Heart right ventricle (tissue), 16 donors: ENCODE results near the gene DPH3. TPM values are rescaled to one million over a fixed set of nuclear protein-coding genes. Genes with fewer than 3 reads are reported as not detected.

ENCODE experiments used
- ATAC-seq, 8 donors: fragments of 200-7000 bp; cut with Tn5 transposase; one replicate each; pipeline ENCODE4 v1.9.1; 2020; ENCODE audit warnings: mild to moderate bottlenecking in 8 of 8, moderate library complexity in 8 of 8, moderate number of reproducible peaks in 1 of 8
- DNase-seq, 2 donors: peaks; one replicate each; pipeline ENCODE4 v3.0.0-alpha.2; 2020
- H3K27ac ChIP-seq, 10 donors: fragments of 200-600 bp; sonication (generic) in 2 of 10; one replicate each; pipeline versions ENCODE4 v1.5.0 to v1.8.0; 2020 to 2022; ENCODE audit warnings: mild to moderate bottlenecking in 3 of 10
- H3K27me3 ChIP-seq, 7 donors: fragments of 200-600 bp; one replicate each; pipeline ENCODE4 v1.8.0; 2021 to 2022; ENCODE audit warnings: mild to moderate bottlenecking in 2 of 7
- H3K36me3 ChIP-seq, 9 donors: fragments of 200-600 bp; sonication (generic) in 1 of 9; one replicate each; pipeline versions ENCODE4 v1.5.0 to v1.8.0; 2020 to 2022; ENCODE audit warnings: mild to moderate bottlenecking in 2 of 9
- H3K4me1 ChIP-seq, 9 donors: fragments of 200-600 bp; sonication (generic) in 1 of 9; one replicate each; pipeline versions ENCODE4 v1.5.0 to v1.8.0; 2020 to 2022; ENCODE audit warnings: mild to moderate bottlenecking in 4 of 9
- H3K4me3 ChIP-seq, 10 donors: fragments of 200-600 bp; sonication (generic) in 2 of 10; one replicate each; pipeline versions ENCODE4 v1.5.0 to v1.8.0; 2020 to 2022; ENCODE audit warnings: mild to moderate bottlenecking in 7 of 10, moderate library complexity in 2 of 10
- H3K9me3 ChIP-seq, 11 donors: fragments of 200-600 bp in 10 of 11; sonication (generic) in 2 of 11; one replicate each; pipeline versions ENCODE4 v1.5.0 to v1.8.0; 2013 to 2022; ENCODE audit warnings: mild to moderate bottlenecking in 2 of 11, control low read depth in 1 of 11, moderate library complexity in 1 of 11
- WGBS, 2 donors: extraction: QIAGEN DNeasy Blood & Tissue Kit; methylation state at CpG; one replicate each; pipeline ENCODE4 v1.1.7; 2013; ENCODE audit warnings: inconsistent platforms in 1 of 2; 5-methylcytosine and 5-hydroxymethylcytosine counted together
- intact Hi-C, 10 donors: fragments of 100-400 bp; cut with DNase I; formaldehyde crosslinking; loops; one replicate each; pipeline versions ENCODE4 v1.11.1 to v1.14.2; 2022
- polyA plus RNA-seq, 2 donors: library from polyadenylated mRNA; stranded (reverse); fragments of 200-250 nt; gene quantifications; one replicate each; pipeline ENCODE4 v1.2.3, GENCODE V29; 2013
- total RNA-seq, 10 donors: library from RNA; stranded (reverse); fragmentation: NEBNext Ultra II Directional in 3 of 10; extraction: Animal tissue kit (Norgen Biotek cat#: 25700) in 3 of 10; gene quantifications; one replicate each; pipeline versions ENCODE4 v1.2.1 to v1.2.4, GENCODE V29; 2021 to 2023
- TF ChIP-seq, protein P1 (sequence below), 9 donors: fragments of 200-600 bp; sonication (generic) in 2 of 9; IDR thresholded peaks; one replicate each; pipeline versions ENCODE4 v1.5.0 to v1.8.0; 2021 to 2022; ENCODE audit warnings: antibody characterized with exemption in 9 of 9, mild to moderate bottlenecking in 5 of 9, moderate library complexity in 1 of 9
- donor health status: Arrhythmogenic right ventricular cardiomyopathy.
- donor health status: ischemic (EF 13 %, LVEDD 7.1; RV severe dilation, severe dysfunction).
- donor health status: healthy with polysubstance abuse.
- donor health status: DM: no; HTN: yes; CAD: no.
- donor health status: DM: no; HTN: no; CAD: no.
- donor health status: ischemic (EF 25% LVEDD 6.9; RV normal size, moderate dysfunction).
- donor health status: ischemic (EF 25% LVEDD 5.7; RV mildly dilated, moderate dysfunction).
- donor health status: healthy.
- donor health status: DM: yes; HTN: yes; CAD: no.
- donor health status: Ischemic cardiomyopathy.
- donor health status: ischemic (EF 35%, LVEDD 5.7; RV mildly dilated, moderate dysfunction).
- donor health status: nonischemic (EF 11% LVEDD 7.7; RV severe dilation, severe dysfunction).
- donor health status: DM: yes; HTN: yes; CAD: no.
- donor health status: PGD.
- donor health status: ischemic (EF 29% LVEDD 5.4; RV normal size, mild dysfunction).
- donor health status: nonischemic (EF 23%, LVEDD 6.1; RV moderate dilation, normal function).

Gene DPH3
- total and polyA plus RNA-seq, 12 donors = 5.5 to 24.5 (median 18.7) TPM

DNA sequence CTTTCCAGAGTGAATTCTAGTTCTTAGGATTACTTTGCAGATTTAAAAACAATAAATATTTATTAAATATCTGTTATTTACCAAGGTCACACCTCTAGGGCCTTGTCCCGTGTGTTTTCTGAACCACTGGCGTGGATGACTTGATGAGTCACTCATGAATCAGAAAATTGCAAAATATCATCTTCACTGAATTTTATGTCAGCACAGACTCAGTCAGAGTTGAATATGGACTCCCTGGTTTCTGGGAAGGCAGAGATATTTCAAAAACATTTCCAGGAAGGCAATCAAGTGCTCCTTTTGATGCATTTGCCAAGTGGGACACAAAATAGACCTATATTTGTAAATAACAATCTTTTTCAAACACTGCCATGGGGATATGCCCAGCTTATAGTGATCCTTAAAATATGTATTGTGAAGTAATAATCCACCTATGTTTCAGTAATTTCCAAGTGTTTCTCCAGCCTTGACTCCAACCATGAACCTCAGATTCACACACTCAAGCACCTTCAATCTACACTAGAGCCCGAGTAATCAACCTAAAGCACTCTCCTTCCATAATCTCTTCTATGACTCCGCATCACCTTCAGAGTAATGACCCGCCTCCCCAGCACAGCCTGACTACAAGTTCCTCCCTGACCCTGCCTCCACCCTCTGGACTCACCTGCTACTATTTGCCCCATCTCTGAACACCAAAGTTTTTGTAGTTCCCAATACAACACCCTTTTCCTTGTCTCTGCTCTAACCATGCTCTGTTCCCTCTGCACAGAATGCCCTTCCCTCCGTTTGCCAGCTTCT is 24.3 kb downstream of the DPH3 start:
- DNase-seq (no peak), ATAC-seq (no peak)
- intact Hi-C loops = loop anchor here in 4 of 10 donors (5.0 to 10.0 kb wide), 4 partner anchors 56 to 616 kb away; no protein-coding TSS in a partner anchor
- Histone ChIP-seq H3K9me3 (no peaks in the 10 kb centered on the region), H3K36me3 (no peaks in the 10 kb centered on the region), H3K4me3 (no peak overlapping the region), H3K27ac (peak overlapping the region in 1 of 10 donors; percentile 49), H3K4me1 (peaks cover 0 to 53% (median 35%) of the 10 kb centered on the region in 9 donors), H3K27me3 (no peaks in the 10 kb centered on the region)
- WGBS, 2 donors = 81 to 88% methylated on average over 6 of the region's 6 CpGs
- TF ChIP-seq, protein P1, sequence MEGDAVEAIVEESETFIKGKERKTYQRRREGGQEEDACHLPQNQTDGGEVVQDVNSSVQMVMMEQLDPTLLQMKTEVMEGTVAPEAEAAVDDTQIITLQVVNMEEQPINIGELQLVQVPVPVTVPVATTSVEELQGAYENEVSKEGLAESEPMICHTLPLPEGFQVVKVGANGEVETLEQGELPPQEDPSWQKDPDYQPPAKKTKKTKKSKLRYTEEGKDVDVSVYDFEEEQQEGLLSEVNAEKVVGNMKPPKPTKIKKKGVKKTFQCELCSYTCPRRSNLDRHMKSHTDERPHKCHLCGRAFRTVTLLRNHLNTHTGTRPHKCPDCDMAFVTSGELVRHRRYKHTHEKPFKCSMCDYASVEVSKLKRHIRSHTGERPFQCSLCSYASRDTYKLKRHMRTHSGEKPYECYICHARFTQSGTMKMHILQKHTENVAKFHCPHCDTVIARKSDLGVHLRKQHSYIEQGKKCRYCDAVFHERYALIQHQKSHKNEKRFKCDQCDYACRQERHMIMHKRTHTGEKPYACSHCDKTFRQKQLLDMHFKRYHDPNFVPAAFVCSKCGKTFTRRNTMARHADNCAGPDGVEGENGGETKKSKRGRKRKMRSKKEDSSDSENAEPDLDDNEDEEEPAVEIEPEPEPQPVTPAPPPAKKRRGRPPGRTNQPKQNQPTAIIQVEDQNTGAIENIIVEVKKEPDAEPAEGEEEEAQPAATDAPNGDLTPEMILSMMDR (IDR thresholded peaks at IDR 0.05) = no peak

DNA sequence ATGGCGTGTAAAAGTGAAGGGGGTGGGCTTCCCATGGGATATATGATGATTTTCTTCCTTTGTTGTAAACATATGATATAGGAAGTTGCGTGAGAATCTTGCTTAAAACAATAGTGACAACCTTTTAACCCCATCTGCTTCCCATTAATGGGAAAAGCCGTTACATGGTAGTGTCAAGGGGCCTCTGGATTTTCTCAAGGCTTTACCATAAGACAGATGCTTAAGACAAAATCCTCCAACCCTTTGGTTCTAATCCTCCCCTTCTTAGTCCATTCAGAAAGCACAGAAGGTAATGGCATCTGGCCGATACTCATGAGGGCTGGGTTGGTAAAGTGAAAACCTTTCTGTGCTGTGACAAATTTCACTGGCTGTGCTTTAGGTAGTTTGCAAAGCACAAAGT is 25.0 kb downstream of the DPH3 start:
- H3K9me3 ChIP-seq = no peaks in the 10 kb centered on the region
- no peak overlapping the region for H3K4me3 ChIP-seq
- intact Hi-C loops = loop anchor here in 5 of 10 donors (5.0 to 10.0 kb wide), 5 partner anchors 55 to 615 kb away; no protein-coding TSS in a partner anchor
- peaks cover 0 to 47% (median 35%) of the 10 kb centered on the region in 9 donors for H3K4me1 ChIP-seq
- H3K36me3 ChIP-seq = no peaks in the 10 kb centered on the region
- no peak for DNase-seq
- no peak for ATAC-seq
- TF ChIP-seq, protein P1 (IDR thresholded peaks at IDR 0.05) = no peak
- no peaks in the 10 kb centered on the region for H3K27me3 ChIP-seq
- peak overlapping the region in 1 of 10 donors; percentile 49 for H3K27ac ChIP-seq
- WGBS, 2 donors = 75 to 78% methylated on average over 4 of the region's 4 CpGs

DNA sequence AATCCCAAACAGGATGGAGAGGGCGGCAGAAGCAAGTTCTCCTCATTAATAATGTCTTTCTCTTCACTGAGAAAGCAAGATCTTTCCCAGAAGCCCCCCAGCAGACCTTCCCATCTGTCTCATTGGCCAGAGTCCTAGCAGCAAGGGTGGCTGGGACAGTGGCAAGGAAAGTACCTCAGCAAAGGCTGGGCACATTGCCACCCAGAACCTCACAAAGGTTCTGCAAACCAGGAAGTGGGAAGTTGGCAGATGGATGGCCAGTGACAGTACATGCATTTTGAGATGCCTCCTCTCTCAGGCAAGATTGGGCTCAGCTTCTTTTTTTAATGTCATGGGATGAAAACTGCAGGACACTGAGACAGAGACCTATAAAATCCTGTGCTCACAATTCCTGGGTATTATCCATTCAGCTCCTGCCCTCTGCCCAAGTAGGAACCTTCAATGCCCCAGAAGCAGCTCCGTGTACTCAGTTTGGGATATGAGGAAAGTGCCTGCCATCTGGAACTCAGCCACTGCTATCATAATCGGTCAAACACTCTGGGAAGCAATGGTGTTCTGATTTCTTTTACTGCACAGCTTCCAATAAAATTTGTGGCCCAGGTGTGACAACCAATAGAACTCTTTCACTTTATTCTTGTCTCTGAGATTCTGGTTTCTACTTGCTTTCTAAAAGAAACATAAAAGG is 25.5 kb downstream of the DPH3 start:
- peak in 1 of 8 donors; percentile 23 for ATAC-seq
- WGBS, 2 donors = 40 to 52% methylated on average over 3 of the region's 3 CpGs
- Histone ChIP-seq H3K27ac (peak overlapping the region in 1 of 10 donors; percentile 49), H3K9me3 (no peaks in the 10 kb centered on the region), H3K4me1 (peaks cover 0 to 42% (median 31%) of the 10 kb centered on the region in 9 donors), H3K4me3 (no peak overlapping the region), H3K27me3 (no peaks in the 10 kb centered on the region), H3K36me3 (no peaks in the 10 kb centered on the region)
- intact Hi-C loops = loop anchor here in 1 of 10 donors (5.0 kb wide), 1 partner anchor 407 kb away; no protein-coding TSS in a partner anchor
- TF ChIP-seq, protein P1 (IDR thresholded peaks at IDR 0.05) = no peak
- no peak for DNase-seq

DNA sequence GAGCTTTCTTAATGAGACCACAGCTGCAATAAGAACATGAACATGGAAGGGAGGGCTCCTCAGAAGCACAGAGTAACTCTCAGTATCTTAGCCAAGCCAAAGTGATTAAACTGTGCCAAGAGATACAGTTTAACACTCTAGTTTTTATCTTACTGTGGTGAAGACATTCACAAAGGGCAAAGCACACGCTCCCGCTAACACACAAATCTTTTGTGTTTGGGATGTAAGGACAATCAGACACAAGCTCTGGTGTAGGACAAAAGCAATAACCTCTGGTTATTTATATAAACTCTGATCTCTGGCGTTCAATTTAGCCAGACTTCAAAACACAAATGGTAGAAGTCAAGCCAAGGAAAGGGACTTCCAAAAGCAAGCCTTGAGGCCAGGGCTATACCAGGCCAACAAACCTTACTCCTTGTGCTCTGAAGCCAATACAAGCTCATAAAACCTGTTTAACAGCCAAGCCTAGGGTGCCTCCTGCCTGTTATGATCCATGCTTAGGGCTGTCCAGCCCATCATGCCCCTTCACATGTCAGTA is 27.8 kb downstream of the DPH3 start:
- TF ChIP-seq, protein P1 (IDR thresholded peaks at IDR 0.05) = no peak
- H3K9me3 ChIP-seq = no peaks in the 10 kb centered on the region
- 28 to 31% methylated on average over 3 of the region's 3 CpGs for WGBS, 2 donors
- H3K4me3 ChIP-seq = no peak overlapping the region
- DNase-seq (no peak), ATAC-seq (peak; percentile 32 to 85 (median 58))
- H3K27me3 ChIP-seq = no peaks in the 10 kb centered on the region
- H3K27ac ChIP-seq = peak overlapping the region in 4 of 10 donors; percentile 1 to 49 (median 29)
- peaks cover 0 to 33% (median 22%) of the 10 kb centered on the region in 9 donors for H3K4me1 ChIP-seq
- no peaks in the 10 kb centered on the region for H3K36me3 ChIP-seq
- intact Hi-C loops = loop anchor here in 1 of 10 donors (5.0 kb wide), 1 partner anchor 405 kb away; no protein-coding TSS in a partner anchor
